NOMO-1 (cell line): Measurements from ENCODE around the gene OR10G2.
"Not testable (repeated sequence)": the region's sequence is repeated elsewhere in the genome, so short reads cannot be mapped to it uniquely, and the experiment has no call there.

ENCODE experiments used
- DNase-seq, 2 experiments: peaks; one replicate each; lab custom pipeline; 2025; ENCODE audit not compliant: unreplicated experiment in 2 of 2; lab: John Stamatoyannopoulos, UW

OR10G2 gene

GRCh38 chr14:21602181-21602580 is 32.6 kb downstream of the OR10G2 start:
- DNase-seq = not testable (repeated sequence)

DNA sequence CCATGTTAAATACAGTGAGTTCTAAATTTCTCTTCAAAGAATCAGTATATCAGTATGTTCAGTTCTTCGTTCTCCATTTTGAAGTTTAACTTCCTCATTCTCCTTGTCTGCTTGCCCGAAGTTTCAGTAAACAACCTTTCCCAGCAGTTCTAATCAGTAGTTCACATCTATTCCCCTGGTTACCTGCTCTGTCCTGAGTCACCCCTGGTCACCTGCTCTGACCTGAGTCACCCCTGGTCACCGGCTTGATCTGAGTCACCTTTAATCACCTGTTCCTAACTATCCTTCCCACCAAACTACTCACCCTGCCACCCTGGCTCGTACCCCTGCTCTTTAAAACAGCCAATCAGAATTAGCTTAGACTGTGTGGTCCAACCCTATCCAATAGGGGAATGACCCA is 45.4 kb downstream of the OR10G2 start:
- DNase-seq = no peak
